SK-N-SH (cell line): ENCODE results near the gene GLCE.
A peak's percentile ranks its signal among the peaks of the same experiment; 100 is the strongest.

Experiments used
- CHD2 ChIP-seq: fragments of 150-350 bp; IDR thresholded peaks from 2 replicates; pipeline ENCODE4 v1.6.1; 2018; ENCODE audit warnings: low read length; ENCODE audit not compliant: partially characterized antibody
- JUND ChIP-seq: IDR thresholded peaks from 2 replicates; pipeline ENCODE4 v1.4.0; 2012
- MEF2A ChIP-seq: IDR thresholded peaks from 2 replicates; pipeline ENCODE4 v1.4.0; 2012; ENCODE audit warnings: low read depth, borderline replicate concordance
- NFIC ChIP-seq: IDR thresholded peaks from 2 replicates; pipeline ENCODE4 v1.4.0; 2012; ENCODE audit warnings: borderline replicate concordance
- RCOR1 ChIP-seq: fragments of 150-350 bp; IDR thresholded peaks from 2 replicates; pipeline ENCODE4 v1.6.1; 2017; ENCODE audit warnings: antibody characterized with exemption, low read length
- RFX5 ChIP-seq: IDR thresholded peaks from 2 replicates; pipeline ENCODE4 v1.6.1; 2012; ENCODE audit warnings: mild to moderate bottlenecking, improper control_type of control experiment, low read length
- RXRA ChIP-seq: IDR thresholded peaks from 2 replicates; pipeline ENCODE4 v1.4.0; 2012; ENCODE audit warnings: low read depth, mild to moderate bottlenecking, borderline replicate concordance
- SIN3A ChIP-seq: IDR thresholded peaks from 2 replicates; pipeline ENCODE4 v1.6.1; 2012; ENCODE audit warnings: low read depth, mild to moderate bottlenecking, low read length, moderate library complexity, borderline replicate concordance
- TAF1 ChIP-seq: IDR thresholded peaks from 2 replicates; pipeline ENCODE4 v1.6.1; 2012; ENCODE audit warnings: low read depth, mild to moderate bottlenecking, low read length, moderate library complexity, borderline replicate concordance
- YY1 ChIP-seq: IDR thresholded peaks from 2 replicates; pipeline ENCODE4 v1.4.0; 2012; ENCODE audit warnings: low read depth, mild to moderate bottlenecking
- TF ChIP-seq, protein P1 (sequence below): fragments of 200-600 bp; sonication (generic); IDR thresholded peaks from 2 replicates; pipeline ENCODE4 v1.6.1; 2017; ENCODE audit warnings: antibody characterized with exemption, mild to moderate bottlenecking, moderate library complexity
- TF ChIP-seq, protein P2 (sequence below): IDR thresholded peaks from 2 replicates; pipeline ENCODE4 v1.6.1; 2012; ENCODE audit warnings: mild to moderate bottlenecking, low read depth, low read length, moderate library complexity
- TF ChIP-seq, protein P3 (sequence below): IDR thresholded peaks from 2 replicates; pipeline ENCODE4 v1.4.0; 2012; ENCODE audit warnings: low read depth, borderline replicate concordance

DNA sequence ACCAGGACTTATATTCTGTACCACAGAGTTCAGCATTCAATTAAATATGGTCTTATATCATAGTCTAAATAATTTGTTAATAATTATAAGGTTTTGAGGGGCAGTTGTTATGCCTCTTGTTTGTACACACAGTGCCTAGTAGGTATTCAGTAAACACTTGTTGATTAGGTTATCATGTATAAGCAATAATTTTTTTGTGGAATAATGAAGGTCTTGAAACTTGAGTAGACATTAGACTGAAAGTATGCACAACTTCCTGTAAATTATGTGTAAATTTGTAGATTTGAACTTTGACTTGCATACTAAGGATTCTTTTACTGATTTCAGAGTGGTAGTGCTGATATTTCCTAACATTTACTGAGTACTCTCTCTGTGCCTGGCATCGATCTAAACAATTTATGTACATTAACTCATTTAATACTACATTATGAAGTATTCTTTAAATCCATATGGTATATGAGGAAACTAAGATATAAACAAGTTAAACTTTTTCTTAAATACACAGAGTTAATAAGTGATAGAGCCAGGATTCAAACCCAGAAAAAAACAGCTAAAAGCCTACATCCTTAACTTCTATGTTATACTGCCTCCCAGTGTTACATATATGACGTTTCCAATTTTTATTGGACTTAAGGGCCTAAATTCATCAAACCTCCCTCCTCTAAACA lies 65.1 kb downstream of the GLCE start:
- TF ChIP-seq, protein P1, sequence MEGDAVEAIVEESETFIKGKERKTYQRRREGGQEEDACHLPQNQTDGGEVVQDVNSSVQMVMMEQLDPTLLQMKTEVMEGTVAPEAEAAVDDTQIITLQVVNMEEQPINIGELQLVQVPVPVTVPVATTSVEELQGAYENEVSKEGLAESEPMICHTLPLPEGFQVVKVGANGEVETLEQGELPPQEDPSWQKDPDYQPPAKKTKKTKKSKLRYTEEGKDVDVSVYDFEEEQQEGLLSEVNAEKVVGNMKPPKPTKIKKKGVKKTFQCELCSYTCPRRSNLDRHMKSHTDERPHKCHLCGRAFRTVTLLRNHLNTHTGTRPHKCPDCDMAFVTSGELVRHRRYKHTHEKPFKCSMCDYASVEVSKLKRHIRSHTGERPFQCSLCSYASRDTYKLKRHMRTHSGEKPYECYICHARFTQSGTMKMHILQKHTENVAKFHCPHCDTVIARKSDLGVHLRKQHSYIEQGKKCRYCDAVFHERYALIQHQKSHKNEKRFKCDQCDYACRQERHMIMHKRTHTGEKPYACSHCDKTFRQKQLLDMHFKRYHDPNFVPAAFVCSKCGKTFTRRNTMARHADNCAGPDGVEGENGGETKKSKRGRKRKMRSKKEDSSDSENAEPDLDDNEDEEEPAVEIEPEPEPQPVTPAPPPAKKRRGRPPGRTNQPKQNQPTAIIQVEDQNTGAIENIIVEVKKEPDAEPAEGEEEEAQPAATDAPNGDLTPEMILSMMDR = peak; percentile 59
- TF ChIP-seq YY1 (no peak), SIN3A (no peak), CHD2 (no peak), JUND (no peak), RFX5 (no peak), RXRA (no peak), RCOR1 (no peak), NFIC (no peak), MEF2A (no peak), TAF1 (no peak)
- TF ChIP-seq, protein P2, sequence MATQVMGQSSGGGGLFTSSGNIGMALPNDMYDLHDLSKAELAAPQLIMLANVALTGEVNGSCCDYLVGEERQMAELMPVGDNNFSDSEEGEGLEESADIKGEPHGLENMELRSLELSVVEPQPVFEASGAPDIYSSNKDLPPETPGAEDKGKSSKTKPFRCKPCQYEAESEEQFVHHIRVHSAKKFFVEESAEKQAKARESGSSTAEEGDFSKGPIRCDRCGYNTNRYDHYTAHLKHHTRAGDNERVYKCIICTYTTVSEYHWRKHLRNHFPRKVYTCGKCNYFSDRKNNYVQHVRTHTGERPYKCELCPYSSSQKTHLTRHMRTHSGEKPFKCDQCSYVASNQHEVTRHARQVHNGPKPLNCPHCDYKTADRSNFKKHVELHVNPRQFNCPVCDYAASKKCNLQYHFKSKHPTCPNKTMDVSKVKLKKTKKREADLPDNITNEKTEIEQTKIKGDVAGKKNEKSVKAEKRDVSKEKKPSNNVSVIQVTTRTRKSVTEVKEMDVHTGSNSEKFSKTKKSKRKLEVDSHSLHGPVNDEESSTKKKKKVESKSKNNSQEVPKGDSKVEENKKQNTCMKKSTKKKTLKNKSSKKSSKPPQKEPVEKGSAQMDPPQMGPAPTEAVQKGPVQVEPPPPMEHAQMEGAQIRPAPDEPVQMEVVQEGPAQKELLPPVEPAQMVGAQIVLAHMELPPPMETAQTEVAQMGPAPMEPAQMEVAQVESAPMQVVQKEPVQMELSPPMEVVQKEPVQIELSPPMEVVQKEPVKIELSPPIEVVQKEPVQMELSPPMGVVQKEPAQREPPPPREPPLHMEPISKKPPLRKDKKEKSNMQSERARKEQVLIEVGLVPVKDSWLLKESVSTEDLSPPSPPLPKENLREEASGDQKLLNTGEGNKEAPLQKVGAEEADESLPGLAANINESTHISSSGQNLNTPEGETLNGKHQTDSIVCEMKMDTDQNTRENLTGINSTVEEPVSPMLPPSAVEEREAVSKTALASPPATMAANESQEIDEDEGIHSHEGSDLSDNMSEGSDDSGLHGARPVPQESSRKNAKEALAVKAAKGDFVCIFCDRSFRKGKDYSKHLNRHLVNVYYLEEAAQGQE = no peak
- TF ChIP-seq, protein P3, sequence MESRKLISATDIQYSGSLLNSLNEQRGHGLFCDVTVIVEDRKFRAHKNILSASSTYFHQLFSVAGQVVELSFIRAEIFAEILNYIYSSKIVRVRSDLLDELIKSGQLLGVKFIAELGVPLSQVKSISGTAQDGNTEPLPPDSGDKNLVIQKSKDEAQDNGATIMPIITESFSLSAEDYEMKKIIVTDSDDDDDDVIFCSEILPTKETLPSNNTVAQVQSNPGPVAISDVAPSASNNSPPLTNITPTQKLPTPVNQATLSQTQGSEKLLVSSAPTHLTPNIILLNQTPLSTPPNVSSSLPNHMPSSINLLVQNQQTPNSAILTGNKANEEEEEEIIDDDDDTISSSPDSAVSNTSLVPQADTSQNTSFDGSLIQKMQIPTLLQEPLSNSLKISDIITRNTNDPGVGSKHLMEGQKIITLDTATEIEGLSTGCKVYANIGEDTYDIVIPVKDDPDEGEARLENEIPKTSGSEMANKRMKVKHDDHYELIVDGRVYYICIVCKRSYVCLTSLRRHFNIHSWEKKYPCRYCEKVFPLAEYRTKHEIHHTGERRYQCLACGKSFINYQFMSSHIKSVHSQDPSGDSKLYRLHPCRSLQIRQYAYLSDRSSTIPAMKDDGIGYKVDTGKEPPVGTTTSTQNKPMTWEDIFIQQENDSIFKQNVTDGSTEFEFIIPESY = no peak
